HG03045 (cell line): Measurements from ENCODE around the gene EXOC3.

Experiments
- ATAC-seq: cut with Tn5 transposase; IDR thresholded peaks from one replicate; pipeline ENCODE4 v1.9.1; 2021; ENCODE audit warnings: mild to moderate bottlenecking, moderate library complexity; ENCODE audit not compliant: unreplicated experiment

Gene EXOC3

GRCh38 chr5:424301-425110, 18.5 kb upstream of the EXOC3 start:
- peak; percentile 78 for ATAC-seq

GRCh38 chr5:425714-426113, 17.3 kb upstream of the EXOC3 start:
- no peak for ATAC-seq

- ATAC-seq: no peak
Measured at GRCh38 chr5:426392-426976, 16.5 kb upstream of the EXOC3 start.

GRCh38 chr5:427415-428087, 15.4 kb upstream of the EXOC3 start:
- ATAC-seq: no peak

GRCh38 chr5:428219-428618, 14.8 kb upstream of the EXOC3 start:
- ATAC-seq: no peak

GRCh38 chr5:428754-429452, 14.1 kb upstream of the EXOC3 start:
- ATAC-seq: no peak

- no peak for ATAC-seq
Measured at GRCh38 chr5:429453-430188, 13.4 kb upstream of the EXOC3 start.

- no peak for ATAC-seq
Measured at GRCh38 chr5:430214-430925, 12.6 kb upstream of the EXOC3 start.

- ATAC-seq: peak; percentile 50
Measured at GRCh38 chr5:431001-431710, 11.8 kb upstream of the EXOC3 start.

GRCh38 chr5:431711-432050, 11.3 kb upstream of the EXOC3 start:
- no peak for ATAC-seq

GRCh38 chr5:432201-432927, 10.6 kb upstream of the EXOC3 start:
- no peak for ATAC-seq

GRCh38 chr5:432928-433791, 9.8 kb upstream of the EXOC3 start:
- no peak for ATAC-seq

- no peak for ATAC-seq
Measured at GRCh38 chr5:433836-434235, 9.1 kb upstream of the EXOC3 start.

- no peak for ATAC-seq
Measured at GRCh38 chr5:434443-435146, 8.4 kb upstream of the EXOC3 start.

- ATAC-seq: no peak
Measured at GRCh38 chr5:435156-435790, 7.7 kb upstream of the EXOC3 start.

GRCh38 chr5:435961-436640, 6.9 kb upstream of the EXOC3 start:
- no peak for ATAC-seq

- no peak for ATAC-seq
Measured at GRCh38 chr5:436641-436975, 6.4 kb upstream of the EXOC3 start.
